Astrocyte (in vitro differentiated cells and primary cell): Measurements from ENCODE around the gene PPP2R2C. TPM values are rescaled to one million over a fixed set of nuclear protein-coding genes. Genes with fewer than 3 reads are reported as not detected.

Experiments used
- DNase-seq: peaks from one replicate; pipeline ENCODE4 v3.0.0-alpha.2; 2010; ENCODE audit warnings: low read depth
- FAIRE-seq: peaks from 2 replicates; lab custom pipeline; 2011; peaks lifted over from hg19 to GRCh38; lab: Jason Lieb, UNC
- H2AFZ ChIP-seq: 2 replicates; pipeline ENCODE4 v1.6.0; 2012; ENCODE audit warnings: low read depth, low read length, inconsistent platforms
- H3K27ac ChIP-seq: 2 replicates; pipeline ENCODE4 v1.5.1; 2011; ENCODE audit warnings: low read depth, low read length, inconsistent platforms
- H3K27me3 ChIP-seq: 2 replicates; pipeline ENCODE4 v1.6.0; 2011; ENCODE audit warnings: low read length, inconsistent platforms; ENCODE audit not compliant: insufficient read depth
- H3K36me3 ChIP-seq: 2 replicates; pipeline ENCODE4 v1.5.1; 2011; ENCODE audit warnings: low read length, inconsistent platforms; ENCODE audit not compliant: insufficient read depth
- H3K4me1 ChIP-seq: 2 replicates; pipeline ENCODE4 v1.5.1; 2011; ENCODE audit warnings: low read length, inconsistent platforms; ENCODE audit not compliant: insufficient read depth
- H3K4me2 ChIP-seq: 2 replicates; pipeline ENCODE4 v1.6.0; 2012; ENCODE audit warnings: low read length, inconsistent platforms
- H3K4me3 ChIP-seq: 2 replicates; pipeline ENCODE4 v1.5.1; 2011; ENCODE audit warnings: low read depth, mild to moderate bottlenecking, low read length, inconsistent platforms; ENCODE audit not compliant: insufficient read depth
- H3K79me2 ChIP-seq: 2 replicates; pipeline ENCODE4 v1.6.0; 2012; ENCODE audit warnings: mild to moderate bottlenecking, low read length, inconsistent platforms; ENCODE audit not compliant: insufficient read depth
- H3K9ac ChIP-seq: 2 replicates; pipeline ENCODE4 v1.6.0; 2012; ENCODE audit warnings: mild to moderate bottlenecking, low read length, inconsistent platforms
- H3K9me3 ChIP-seq: 2 replicates; pipeline ENCODE4 v1.5.1; 2012; ENCODE audit warnings: low read depth, mild to moderate bottlenecking, low read length, inconsistent platforms; ENCODE audit not compliant: insufficient read depth
- H4K20me1 ChIP-seq: 2 replicates; pipeline ENCODE4 v1.6.0; 2012; ENCODE audit warnings: low read length, inconsistent platforms; ENCODE audit not compliant: insufficient read depth
- H3K27ac Mint-ChIP-seq: one replicate; pipeline ENCODE4 v1.8.0; 2021; ENCODE audit warnings: mild to moderate bottlenecking, mixed read lengths; ENCODE audit not compliant: unreplicated experiment
- H3K27me3 Mint-ChIP-seq: one replicate; pipeline ENCODE4 v1.8.0; 2021; ENCODE audit warnings: low read depth, mixed read lengths; ENCODE audit not compliant: unreplicated experiment
- H3K36me3 Mint-ChIP-seq: one replicate; pipeline ENCODE4 v1.8.0; 2021; ENCODE audit warnings: low read depth, mixed read lengths; ENCODE audit not compliant: unreplicated experiment
- H3K4me1 Mint-ChIP-seq: one replicate; pipeline ENCODE4 v1.8.0; 2021; ENCODE audit warnings: low read depth, mixed read lengths; ENCODE audit not compliant: unreplicated experiment
- H3K4me3 Mint-ChIP-seq: one replicate; pipeline ENCODE4 v1.8.0; 2021; ENCODE audit warnings: mild to moderate bottlenecking, moderate library complexity, mixed read lengths; ENCODE audit not compliant: unreplicated experiment
- H3K9me3 Mint-ChIP-seq: one replicate; pipeline ENCODE4 v1.8.0; 2021; ENCODE audit warnings: mild to moderate bottlenecking, mixed read lengths; ENCODE audit not compliant: unreplicated experiment
- EZH2 ChIP-seq: IDR thresholded peaks from 2 replicates; pipeline ENCODE4 v1.6.1; 2012; ENCODE audit warnings: mild to moderate bottlenecking, low read length, inconsistent platforms; ENCODE audit not compliant: insufficient read depth
- total RNA-seq: library from RNA; stranded (reverse); gene quantifications from 2 replicates; pipeline ENCODE4 v1.2.1, GENCODE V29; 2021
- TF ChIP-seq, protein P1 (sequence below): IDR thresholded peaks from 2 replicates; pipeline ENCODE4 v1.5.1; 2011; ENCODE audit warnings: low read depth, mild to moderate bottlenecking, inconsistent platforms, low read length, moderate library complexity; ENCODE audit not compliant: insufficient read depth

Gene PPP2R2C
- total RNA-seq, 1 donor from 2014 or later = 1.1 TPM

DNA sequence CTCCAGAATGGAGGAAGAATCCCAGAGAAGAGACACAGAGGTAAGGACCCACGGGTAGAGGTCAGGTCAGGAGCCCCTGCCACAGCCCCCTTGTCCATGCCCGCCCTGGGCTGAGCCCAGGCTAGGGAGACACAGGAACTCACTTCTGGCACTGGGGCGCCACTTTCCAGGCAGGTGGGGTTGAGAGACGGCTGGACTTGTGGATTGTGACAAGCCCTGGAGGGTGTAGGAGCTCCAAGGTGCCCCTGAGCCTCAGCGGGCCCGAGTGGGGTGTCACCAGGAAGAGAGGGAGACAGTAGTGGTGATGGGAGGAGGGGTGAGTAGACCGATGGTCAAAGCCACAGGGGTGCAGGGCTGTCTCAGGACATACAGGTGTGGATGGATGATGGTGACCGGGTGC is 143.9 kb downstream of the PPP2R2C start:
- Mint-ChIP-seq H3K27ac (no peak overlapping the region), H3K9me3 (no peaks in the 10 kb centered on the region), H3K4me1 (peaks cover 2% of the 10 kb centered on the region), H3K4me3 (no peak overlapping the region), H3K27me3 (peaks cover 36% of the 10 kb centered on the region), H3K36me3 (no peaks in the 10 kb centered on the region)
- no peaks in the 10 kb centered on the region for H3K9me3 ChIP-seq
- no peak for DNase-seq
- H2AFZ ChIP-seq = no peak overlapping the region
- H3K27me3 ChIP-seq = peaks cover 2% of the 10 kb centered on the region
- no peaks in the 10 kb centered on the region for H4K20me1 ChIP-seq
- H3K4me2 ChIP-seq = no peak overlapping the region
- no peak for FAIRE-seq
- TF ChIP-seq, protein P1, sequence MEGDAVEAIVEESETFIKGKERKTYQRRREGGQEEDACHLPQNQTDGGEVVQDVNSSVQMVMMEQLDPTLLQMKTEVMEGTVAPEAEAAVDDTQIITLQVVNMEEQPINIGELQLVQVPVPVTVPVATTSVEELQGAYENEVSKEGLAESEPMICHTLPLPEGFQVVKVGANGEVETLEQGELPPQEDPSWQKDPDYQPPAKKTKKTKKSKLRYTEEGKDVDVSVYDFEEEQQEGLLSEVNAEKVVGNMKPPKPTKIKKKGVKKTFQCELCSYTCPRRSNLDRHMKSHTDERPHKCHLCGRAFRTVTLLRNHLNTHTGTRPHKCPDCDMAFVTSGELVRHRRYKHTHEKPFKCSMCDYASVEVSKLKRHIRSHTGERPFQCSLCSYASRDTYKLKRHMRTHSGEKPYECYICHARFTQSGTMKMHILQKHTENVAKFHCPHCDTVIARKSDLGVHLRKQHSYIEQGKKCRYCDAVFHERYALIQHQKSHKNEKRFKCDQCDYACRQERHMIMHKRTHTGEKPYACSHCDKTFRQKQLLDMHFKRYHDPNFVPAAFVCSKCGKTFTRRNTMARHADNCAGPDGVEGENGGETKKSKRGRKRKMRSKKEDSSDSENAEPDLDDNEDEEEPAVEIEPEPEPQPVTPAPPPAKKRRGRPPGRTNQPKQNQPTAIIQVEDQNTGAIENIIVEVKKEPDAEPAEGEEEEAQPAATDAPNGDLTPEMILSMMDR = no peak
- TF ChIP-seq EZH2 = no peak
- no peak overlapping the region for H3K9ac ChIP-seq
- no peaks in the 10 kb centered on the region for H3K36me3 ChIP-seq
- H3K27ac ChIP-seq = no peak overlapping the region
- H3K4me3 ChIP-seq = no peak overlapping the region
- H3K79me2 ChIP-seq = no peaks in the 10 kb centered on the region
- H3K4me1 ChIP-seq = peaks cover 12% of the 10 kb centered on the region

DNA sequence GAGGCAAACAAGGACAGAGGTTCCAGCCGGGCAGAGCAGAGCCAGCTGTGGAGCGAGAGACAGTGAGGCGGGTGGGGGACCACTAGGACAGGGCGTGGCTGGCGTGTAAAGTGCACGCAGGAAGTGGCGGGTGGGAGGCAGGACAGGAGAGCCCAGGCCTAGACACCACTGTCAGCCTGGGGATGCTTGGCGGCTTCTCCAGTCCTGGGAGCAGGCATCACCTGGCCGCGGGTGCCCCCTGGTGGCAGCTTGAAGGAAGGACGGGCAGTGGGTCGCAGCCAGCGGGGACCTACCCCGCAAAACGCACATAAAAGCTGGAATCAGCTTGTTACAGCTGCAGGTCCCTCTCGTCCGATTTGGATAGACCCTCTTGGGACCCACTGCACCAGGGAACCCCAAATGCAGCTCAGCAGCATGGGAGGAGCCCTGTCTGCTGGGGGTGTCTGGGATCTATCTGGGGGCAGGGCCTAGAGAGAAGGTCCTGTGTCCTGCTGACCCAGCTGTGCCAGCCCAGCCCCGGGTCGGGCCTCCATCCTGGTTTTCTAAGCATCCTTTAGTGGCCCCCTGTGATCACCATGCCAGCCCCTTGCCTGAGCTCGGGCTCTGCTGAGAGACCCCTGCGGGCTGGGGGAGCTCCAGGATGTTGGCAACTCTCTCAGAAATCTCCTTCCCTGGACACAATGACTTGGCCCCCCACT is 145.0 kb downstream of the PPP2R2C start:
- FAIRE-seq = peak; percentile 52
- H3K36me3 ChIP-seq = no peaks in the 10 kb centered on the region

More for the DNA sequence above, 145.0 kb downstream of the PPP2R2C start:
- H3K36me3 Mint-ChIP-seq = no peaks in the 10 kb centered on the region
- no peaks in the 10 kb centered on the region for H3K9me3 ChIP-seq
- H3K4me1 Mint-ChIP-seq = peaks cover 2% of the 10 kb centered on the region
- no peak overlapping the region for H3K27ac Mint-ChIP-seq
- no peak overlapping the region for H3K4me2 ChIP-seq
- H3K4me3 ChIP-seq = no peak overlapping the region
- no peak overlapping the region for H2AFZ ChIP-seq
- no peaks in the 10 kb centered on the region for H3K79me2 ChIP-seq
- TF ChIP-seq, protein P1 = peak; percentile 59
- TF ChIP-seq EZH2 = peak; percentile 37
- H4K20me1 ChIP-seq = no peaks in the 10 kb centered on the region
- H3K9ac ChIP-seq = no peak overlapping the region
- no peaks in the 10 kb centered on the region for H3K9me3 Mint-ChIP-seq
- DNase-seq = no peak
- H3K27me3 Mint-ChIP-seq = peaks cover 41% of the 10 kb centered on the region
- H3K27me3 ChIP-seq = no peaks in the 10 kb centered on the region
- no peak overlapping the region for H3K4me3 Mint-ChIP-seq
- no peak overlapping the region for H3K27ac ChIP-seq
- H3K4me1 ChIP-seq = peaks cover 12% of the 10 kb centered on the region
